HL-60/S4 (cell line): ENCODE results near the gene CORO1C.
"Not testable (repeated sequence)": the region's sequence is repeated elsewhere in the genome, so short reads cannot be mapped to it uniquely, and the experiment has no call there.

Experiments
- in situ Hi-C: fragments of 300-500 bp; cut with MboI; formaldehyde crosslinking; loops from 2 replicates; pipeline ENCODE4 v1.14.3; 2022; ENCODE audit warnings: low sequenced_read_pairs

CORO1C gene

DNA sequence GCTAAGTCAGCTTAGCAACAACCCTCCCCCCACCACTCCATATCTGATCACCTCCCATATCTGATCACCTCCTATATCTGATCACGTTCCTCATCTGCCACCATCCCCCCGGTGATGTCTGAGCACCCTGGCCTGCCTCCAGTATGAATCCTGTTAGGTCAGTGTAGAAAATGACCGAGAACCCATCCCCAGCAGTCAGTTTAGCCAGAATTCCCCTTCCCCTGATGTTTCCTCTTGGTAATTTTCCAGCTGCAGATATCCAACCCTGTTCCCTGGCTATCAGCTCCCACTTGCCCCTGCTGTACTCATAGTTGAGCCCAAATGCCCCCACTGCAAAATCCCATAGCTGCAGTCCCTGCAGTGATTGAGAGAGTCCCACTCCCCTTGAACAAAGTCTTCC is 110.2 kb downstream of the CORO1C start:
- in situ Hi-C loops: no loop called here

DNA sequence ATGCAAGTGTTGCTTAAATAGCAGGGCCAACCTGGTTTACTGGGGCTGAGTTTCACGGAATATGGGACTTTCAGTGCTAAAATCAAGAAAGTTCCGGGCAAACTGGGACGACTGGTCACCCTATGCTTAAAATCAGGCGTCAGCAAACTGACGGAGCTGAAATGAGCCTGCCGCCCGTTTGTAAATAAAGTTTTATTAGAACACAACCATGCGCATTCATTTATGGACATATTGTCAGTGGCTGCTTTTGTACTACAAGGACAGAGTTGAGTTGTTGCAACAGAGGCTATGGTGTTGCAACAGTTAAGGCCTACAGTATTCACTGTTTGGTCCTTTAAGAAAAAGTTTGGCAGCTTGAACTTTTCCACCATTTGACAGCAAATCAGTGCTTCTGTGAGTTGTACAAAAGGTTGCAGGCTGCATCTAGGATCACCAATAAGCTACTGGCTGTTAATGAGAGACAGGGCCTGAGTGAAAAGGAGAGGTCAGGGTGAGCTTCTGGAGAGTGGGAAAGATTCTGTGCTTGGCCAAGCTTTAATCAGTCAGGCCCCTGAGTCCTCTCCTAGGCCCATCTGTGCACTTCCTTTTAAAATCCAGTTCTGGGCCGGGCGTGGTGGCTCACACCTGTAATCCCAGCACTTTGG is 111.0 kb downstream of the CORO1C start:
- in situ Hi-C loops: no loop called here

DNA sequence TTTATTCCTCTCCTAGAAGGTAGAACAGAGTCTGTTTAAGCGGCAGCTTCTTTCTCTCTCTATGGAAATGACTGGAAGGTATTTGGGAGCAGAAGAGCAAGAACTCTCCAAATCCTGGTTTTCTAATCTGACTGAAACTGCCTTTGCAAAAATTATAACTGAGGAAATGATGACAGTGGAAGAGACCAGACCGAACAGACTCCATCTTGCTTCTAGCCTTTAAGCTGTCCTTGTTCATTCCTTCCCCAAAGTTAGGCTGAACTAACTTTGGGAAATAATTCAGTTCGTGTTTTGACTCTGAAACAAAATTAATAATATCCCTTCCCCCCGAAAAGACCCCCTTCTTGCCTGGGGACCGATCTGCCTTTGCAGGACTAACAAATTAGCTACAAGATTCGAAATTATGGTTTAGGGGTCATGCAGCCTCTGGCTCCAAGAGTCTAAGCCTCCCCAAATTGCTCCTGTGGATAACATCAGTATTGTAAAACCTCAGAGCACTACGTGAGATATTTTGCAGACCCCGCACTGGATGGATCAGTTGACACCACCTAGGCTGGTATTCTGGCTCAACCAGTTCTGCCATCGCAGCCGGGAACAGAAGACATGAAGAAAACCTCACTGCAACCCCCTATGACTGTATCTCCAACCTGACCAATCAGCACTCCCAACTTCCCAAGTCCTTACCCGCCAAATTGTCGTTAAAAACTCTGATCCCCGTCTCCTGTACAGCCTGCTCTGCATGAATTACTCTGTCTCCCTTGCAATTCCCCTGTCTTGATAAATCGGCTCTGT is 111.8 kb downstream of the CORO1C start:
- in situ Hi-C loops: no loop called here

DNA sequence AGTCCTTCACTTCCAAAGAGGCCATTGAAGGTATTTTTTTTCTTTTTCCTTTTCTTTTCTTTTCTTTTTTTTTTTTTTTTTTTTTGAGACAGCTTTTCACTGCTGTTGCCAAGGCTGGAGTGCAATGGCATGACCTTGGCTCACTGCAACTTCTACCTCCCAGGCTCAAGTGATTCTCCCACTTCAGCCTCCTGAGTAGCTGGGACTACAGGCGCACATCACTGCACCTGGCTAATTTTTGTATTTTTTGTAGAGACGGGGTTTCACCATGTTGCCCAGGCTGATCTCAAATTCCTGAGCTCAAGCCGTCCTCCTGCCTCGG is 112.4 kb downstream of the CORO1C start:
- in situ Hi-C loops: not testable (repeated sequence)

GRCh38 chr12:108618079-108618952 is 113.0 kb downstream of the CORO1C start:
- in situ Hi-C loops: no loop called here

DNA sequence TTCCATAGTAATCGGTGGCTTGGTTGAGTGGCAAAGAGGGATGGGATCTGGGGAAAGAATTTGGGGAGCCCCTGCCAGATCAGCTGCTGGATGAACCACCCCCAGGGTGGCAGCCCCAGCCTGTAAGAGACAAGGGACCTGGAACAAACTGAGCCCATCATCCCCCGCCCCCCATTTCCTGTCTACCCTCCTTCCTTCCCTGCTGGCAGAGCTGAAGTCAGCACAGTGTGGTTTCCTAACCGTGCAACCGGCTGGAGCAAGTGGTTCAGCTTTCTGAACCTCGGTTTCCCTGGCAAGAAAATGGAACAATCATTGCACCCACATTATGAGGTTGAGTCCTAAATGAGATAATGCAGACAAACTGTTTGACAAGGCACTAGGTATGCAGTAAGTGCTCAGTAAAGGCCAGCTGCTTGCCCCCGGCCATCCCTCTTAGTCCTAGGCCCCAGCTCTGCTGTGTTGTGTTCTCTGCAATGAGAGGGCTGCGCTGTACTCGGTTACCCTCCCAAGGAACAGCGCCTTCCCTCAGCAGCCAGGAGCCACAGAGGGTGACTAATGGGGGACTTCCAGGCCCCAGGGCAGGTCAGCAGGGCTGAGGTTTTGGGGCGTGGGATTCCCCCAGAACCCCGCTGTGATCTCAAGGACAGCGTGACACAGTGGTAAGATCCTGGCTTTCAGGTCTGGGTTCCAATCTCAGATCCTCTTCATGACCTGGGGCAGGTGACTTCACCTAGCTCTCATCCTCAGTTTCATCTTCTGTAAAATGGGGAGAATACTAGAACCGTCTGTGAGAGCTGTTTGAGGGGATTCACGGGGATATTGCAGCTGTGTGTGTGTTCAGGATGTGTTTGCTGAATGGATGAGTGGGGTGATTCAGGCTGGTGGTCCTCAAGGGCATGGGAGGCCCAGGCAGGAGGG is 114.1 kb downstream of the CORO1C start:
- in situ Hi-C loops: no loop called here

DNA sequence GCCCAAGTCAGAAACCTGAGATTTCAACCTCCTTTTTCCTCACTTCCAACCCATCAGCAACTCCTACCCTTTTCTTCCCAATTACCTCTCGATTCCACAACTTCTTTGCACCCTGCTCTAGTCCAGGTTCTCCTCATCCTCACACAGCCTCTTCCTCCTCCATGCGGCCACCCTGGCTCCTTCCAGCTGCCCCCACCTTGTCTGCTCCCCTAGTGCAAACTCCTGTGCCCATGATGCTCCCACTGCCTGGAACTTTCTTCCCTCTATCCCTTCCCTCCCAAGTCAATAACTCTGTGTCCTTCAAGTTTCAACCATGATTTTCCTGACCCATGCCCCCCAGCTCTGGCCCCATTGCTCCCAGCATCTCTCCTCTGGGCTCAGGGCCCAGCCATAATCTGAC is 115.0 kb downstream of the CORO1C start:
- in situ Hi-C loops: no loop called here

DNA sequence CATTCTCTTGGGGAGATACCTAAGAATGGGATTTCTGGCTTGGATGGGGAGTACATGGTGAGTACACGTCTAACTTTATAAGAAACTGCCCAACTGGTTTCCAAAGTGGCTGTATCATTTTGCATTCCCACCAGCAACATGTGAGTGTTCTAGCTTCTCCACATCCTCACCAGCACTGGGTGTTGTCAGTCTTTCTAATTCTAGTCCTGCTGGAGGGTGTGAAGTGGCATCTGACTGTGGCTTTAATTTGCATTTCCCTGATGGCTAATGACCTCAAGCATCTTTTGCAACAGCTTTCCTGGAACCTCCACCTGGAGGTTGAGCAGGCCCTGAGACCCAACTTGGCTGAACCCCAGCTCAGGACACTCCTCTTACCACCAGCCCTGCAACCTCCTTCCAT is 115.4 kb downstream of the CORO1C start:
- in situ Hi-C loops: no loop called here

GRCh38 chr12:108614639-108615038 is 116.7 kb downstream of the CORO1C start:
- in situ Hi-C loops: no loop called here

- in situ Hi-C loops: no loop called here
These were observed 117.3 kb downstream of the CORO1C start for GRCh38 chr12:108614041-108614440.

DNA sequence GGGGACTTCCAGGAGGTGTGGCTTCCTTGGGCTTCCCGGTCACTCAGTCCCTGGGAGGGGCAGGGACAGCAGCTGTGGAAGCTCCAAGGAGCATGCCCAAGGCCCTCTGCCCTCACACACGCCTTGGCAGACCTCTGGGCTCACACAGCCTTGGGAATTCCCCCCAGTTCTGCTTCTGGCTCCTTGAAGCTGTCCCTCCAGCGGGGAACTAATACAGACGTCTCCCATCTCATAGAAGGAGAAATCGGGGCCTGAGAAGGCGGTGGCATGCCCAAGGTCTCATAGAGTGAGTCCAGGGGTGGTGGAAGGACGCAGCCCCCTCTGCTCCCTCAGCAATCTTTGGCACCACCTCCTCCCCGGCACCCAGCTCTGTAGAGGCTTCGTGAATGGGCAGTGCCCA is 117.8 kb downstream of the CORO1C start:
- in situ Hi-C loops: no loop called here

GRCh38 chr12:108612788-108613282 is 118.5 kb downstream of the CORO1C start:
- in situ Hi-C loops: no loop called here

DNA sequence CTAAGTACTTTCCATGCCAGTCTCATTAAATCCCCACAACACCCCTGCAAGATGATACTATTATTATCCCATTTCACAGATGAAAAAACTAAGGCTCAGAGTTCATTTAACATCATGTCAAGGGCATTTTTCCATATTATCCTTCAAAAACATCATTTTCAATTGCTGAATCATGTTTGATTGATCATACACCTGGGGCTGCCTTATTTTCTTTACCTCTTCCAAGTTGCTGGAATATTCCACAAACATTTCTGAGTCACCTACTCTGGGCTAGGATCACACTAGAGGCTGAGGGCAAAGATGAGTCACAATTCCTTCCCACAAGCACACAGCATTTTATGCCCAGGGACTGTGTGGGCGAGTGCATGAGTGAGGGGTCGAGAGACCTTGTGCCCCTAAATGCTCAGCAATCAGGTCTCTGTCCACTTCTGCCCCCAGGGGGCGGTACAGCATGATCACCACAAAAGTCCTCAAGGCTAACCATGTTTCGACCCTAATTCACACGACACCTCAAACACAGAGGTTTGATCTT is 119.4 kb downstream of the CORO1C start:
- in situ Hi-C loops: no loop called here

GRCh38 chr12:108610856-108611605 is 120.3 kb downstream of the CORO1C start:
- in situ Hi-C loops: no loop called here

GRCh38 chr12:108610336-108610815 is 120.9 kb downstream of the CORO1C start:
- in situ Hi-C loops: no loop called here

DNA sequence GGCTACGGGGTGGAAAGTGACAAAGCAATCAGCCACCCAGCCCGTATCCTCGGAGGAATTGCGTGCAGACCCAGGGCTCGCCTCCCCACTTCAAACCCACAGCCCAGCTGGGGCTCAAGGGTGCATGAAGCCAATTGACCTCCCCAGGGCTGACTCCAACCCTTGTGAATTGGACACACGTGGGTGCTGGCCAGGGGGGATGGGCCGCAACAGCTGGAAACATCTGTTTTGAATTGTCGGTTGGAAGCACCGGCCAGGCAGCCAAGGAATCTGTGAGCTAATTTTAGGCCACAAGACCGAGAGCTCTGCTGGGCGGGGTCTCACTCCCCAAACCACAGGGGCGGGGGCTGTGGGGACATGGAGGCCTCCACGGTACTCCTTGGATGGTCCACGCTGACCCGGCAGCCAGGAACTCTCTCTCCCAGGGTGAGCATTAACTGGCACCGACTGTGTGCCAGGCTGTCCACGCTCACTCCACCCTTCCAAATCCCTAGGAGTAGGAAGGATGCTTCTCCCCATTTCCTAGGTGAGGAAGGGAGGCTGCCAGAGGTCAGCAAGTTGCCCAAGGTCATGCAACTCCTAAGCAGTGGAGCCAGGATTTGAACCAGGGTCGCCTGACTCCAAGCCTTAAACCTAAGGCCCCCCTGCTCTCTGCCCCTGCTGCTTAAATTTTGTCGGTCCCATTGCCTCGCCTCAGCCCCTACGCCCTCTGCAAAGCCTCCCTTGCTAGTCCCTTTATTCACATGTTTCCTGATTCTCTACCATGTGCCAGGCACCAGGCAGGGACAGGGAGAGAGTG is 121.6 kb downstream of the CORO1C start:
- in situ Hi-C loops: no loop called here

DNA sequence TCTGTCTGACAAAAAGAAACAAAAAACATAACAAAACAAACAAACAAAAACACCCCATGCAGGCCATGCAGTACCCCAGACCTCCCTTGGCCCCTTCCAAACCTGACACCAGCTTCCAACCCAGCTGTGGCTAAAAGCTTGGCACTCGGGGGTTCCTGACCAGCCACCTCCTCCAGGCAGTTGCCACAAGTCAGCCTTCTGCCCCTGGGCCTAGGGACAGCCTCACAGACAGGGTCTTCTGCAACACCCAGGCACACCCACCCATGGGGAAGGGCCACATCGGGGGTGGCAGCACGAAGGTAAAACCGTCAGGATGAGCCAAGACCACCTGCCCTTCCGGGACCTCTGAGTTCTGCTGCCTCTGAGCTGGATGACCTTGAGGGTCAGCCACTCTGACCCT is 122.7 kb downstream of the CORO1C start:
- in situ Hi-C loops: no loop called here

DNA sequence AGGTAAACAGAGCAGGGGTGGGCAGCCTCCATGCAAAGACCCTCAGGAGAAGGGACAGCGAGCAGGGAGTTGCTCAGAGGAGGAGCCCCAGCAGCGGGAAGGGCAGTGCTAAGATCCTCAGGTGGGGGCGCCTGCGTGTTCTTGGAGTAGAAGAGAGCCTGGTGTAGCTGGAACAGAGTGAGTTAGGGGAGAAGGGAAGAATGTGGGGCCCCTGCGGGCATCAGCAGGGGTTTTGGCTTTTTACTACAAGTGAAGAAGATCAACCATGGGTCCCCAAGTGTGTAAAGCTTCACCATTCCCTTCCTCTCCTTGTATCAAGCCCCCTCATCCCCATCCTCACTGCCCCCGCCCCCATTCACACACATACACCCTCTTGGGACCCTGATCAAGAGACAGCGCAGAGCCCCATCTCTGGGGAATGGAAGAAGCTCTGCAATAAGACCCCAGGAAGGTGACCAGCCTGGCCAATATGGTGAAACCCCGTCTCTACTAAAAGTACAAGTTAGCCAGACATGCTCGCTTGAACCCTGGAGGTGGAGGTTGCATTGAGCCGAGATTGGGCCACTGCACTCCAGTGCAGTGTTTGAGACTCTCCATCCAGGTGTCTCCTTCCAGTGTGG is 123.2 kb downstream of the CORO1C start:
- in situ Hi-C loops: no loop called here
